ENCODE data around the gene CTDSP1. TPM values are rescaled to one million over a fixed set of nuclear protein-coding genes. Genes with fewer than 3 reads are reported as not detected.

CTDSP1 gene
- polyA plus RNA-seq, 1 donor: 177 TPM

Other genes starting within 250 kb of the CTDSP1 start
- gene CXCR1, start 232.9 kb upstream of the CTDSP1 start, polyA plus RNA-seq: 0.01 TPM
- 269 TPM for gene ARPC2, start 182.7 kb upstream of the CTDSP1 start, polyA plus RNA-seq
- gene GPBAR1, start 138.9 kb upstream of the CTDSP1 start, polyA plus RNA-seq: 3.9 TPM
- gene AAMP, start 129.7 kb upstream of the CTDSP1 start, polyA plus RNA-seq: 105 TPM
- gene PNKD, start 129.3 kb upstream of the CTDSP1 start, polyA plus RNA-seq: 103 TPM
- 236 TPM for gene TMBIM1, start 107.4 kb upstream of the CTDSP1 start, polyA plus RNA-seq
- gene CATIP, start 43.0 kb upstream of the CTDSP1 start, polyA plus RNA-seq: 0.12 TPM
- 0.84 TPM for gene SLC11A1, start 17.6 kb upstream of the CTDSP1 start, polyA plus RNA-seq
- gene VIL1, start 19.3 kb downstream of the CTDSP1 start, polyA plus RNA-seq: 498 TPM
- 9.0 TPM for gene USP37, start 168.5 kb downstream of the CTDSP1 start, polyA plus RNA-seq
- 37.8 TPM for gene CNOT9, start 169.0 kb downstream of the CTDSP1 start, polyA plus RNA-seq
- gene PLCD4, start 208.0 kb downstream of the CTDSP1 start, polyA plus RNA-seq: 4.0 TPM

Measured in large intestine (tissue), 1 donor.